Thyroid gland (tissue), 4 donors: ENCODE measurements around the gene GPR132.

Experiments
- CTCF ChIP-seq, 6 experiments: fragments of 200-600 bp in 3 of 6; fragments of 450-650 bp in 3 of 6; sonication (generic) in 3 of 6; IDR thresholded peaks; one replicate each; pipeline ENCODE4 v1.5.1; 2016 to 2019; ENCODE audit warnings: antibody characterized with exemption in 6 of 6, mild to moderate bottlenecking in 2 of 6, inconsistent platforms in 1 of 6, moderate library complexity in 1 of 6
- POLR2A ChIP-seq, 2 donors: fragments of 450-650 bp; IDR thresholded peaks; one replicate each; pipeline ENCODE4 v1.6.1; 2017; ENCODE audit warnings: antibody characterized with exemption in 2 of 2, mild to moderate bottlenecking in 2 of 2, moderate library complexity in 1 of 2

DNA sequence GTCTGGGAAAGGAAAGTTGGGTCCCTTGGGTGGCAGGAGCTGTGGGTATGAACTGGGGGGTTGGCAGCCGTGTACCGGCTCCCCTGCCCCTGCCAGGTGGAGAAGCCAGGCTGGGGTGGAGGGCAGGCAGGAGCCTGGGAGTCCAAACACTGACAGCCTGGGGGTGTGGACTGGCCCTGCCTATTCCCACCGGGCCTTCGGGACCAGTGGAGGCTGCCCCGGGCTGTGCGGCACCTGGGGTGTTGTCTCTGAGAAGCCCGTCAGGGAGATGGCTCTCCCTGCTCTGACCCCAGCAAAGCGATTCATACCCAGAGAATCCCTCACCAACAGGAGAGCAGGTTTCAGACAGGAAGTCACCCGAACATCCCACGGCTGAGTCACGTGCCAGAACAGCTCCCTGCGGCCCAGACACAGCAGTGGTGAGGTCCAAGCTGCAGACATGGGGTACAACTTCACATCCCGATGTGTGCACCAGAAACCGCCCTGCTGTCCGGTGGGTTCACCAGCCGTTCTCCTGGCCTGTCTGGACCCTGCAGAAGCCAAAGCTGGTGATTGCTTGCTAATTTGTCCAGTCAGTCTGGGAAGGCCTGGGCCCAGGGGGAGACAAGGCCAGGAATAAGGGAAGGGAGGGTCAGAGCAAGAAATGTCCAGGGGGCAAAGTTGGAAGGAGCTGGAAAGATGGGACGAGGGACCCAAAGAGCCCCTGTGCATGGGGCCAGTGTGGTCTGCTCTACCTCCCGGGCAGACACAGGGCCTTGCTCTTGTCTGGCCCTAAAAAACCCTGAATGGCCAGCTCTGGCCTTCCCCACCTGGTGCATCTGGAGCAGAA is 2.1 kb upstream of the GPR132 start:
- TF ChIP-seq CTCF (IDR thresholded peaks at IDR 0.05) (no peak), POLR2A (IDR thresholded peaks at IDR 0.05) (no peak)
